HG03060 (cell line): ENCODE results near the gene EXOC3L2.
"Not testable (repeated sequence)": the region's sequence is repeated elsewhere in the genome, so short reads cannot be mapped to it uniquely, and the experiment has no call there.

ENCODE experiments used
- ATAC-seq: cut with Tn5 transposase; IDR thresholded peaks from one replicate; pipeline ENCODE4 v1.9.1; 2021; ENCODE audit warnings: low read depth, moderate number of reproducible peaks; ENCODE audit not compliant: unreplicated experiment

Gene EXOC3L2

DNA sequence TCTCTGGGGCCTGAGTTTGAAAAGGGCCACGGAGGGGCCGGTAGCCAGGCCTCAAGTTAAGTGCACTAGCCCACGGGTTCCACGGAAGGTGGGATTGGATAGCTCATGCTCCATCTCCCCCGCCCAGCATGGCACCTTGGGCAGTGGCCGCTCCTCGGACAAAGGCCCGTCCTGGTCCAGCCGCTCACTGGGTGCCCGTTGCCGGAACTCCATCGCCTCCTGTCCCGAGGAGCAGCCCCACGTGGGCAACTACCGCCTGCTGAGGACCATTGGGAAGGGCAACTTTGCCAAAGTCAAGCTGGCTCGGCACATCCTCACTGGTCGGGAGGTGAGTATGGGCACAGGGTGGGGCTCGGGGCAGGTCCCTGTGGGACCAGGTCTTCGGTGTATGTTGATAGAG, 13.7 kb upstream of the EXOC3L2 start:
- no peak for ATAC-seq

DNA sequence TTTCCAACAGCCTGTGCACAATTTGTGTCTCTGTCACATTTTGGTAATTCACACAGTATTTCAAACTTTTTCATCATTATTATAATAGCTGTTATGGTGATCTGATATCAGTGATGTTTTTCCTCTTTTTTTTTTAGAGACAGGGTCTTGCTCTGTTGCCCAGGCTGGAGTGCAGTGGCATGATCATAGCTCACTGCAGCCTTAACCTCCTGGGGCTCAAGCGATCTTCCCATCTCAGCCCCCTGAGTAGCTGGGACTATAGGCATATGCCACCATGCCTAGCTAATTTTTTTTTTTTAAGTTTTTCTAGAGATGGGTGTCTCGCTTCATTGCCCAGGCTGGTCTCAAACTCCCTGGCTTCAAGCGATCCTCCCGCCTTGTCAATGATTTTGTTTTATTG, 11.6 kb upstream of the EXOC3L2 start:
- ATAC-seq: no peak

- no peak for ATAC-seq
These were observed 10.5 kb upstream of the EXOC3L2 start for GRCh38 chr19:45255611-45256157.

GRCh38 chr19:45254044-45254531, 8.9 kb upstream of the EXOC3L2 start:
- ATAC-seq: no peak

DNA sequence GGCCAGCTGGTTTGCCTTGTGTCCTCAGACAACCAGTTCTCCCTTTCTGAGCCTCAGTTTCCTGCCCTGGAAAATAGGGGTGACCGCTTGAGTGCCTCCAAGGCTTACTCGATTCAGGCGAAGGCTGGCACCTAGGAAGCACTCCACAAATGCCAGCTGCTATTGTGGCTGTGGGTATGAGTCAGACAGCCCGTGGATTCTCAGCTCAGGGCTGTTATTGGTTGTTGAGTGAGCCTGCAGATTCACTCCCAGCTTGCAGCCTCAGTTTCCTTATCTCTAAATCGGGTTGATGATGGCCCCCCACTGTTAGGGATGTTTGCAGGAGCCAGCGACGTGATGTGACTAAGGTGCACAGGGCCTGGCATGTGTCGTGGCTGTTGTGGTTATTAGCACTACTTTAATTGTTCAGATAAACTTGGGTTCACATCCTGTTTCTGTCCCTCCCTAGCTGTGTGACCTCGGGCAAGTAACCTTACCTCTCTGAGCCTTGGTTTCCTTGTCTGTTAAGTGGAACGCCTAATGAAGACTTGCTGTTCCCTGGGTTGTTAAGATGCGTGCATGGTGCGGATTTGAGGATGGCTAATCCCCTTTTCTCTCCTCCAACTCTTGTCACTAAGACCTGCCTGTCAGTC, 8.3 kb upstream of the EXOC3L2 start:
- no peak for ATAC-seq

- ATAC-seq: no peak
These were observed 6.5 kb upstream of the EXOC3L2 start for GRCh38 chr19:45251452-45252354.

DNA sequence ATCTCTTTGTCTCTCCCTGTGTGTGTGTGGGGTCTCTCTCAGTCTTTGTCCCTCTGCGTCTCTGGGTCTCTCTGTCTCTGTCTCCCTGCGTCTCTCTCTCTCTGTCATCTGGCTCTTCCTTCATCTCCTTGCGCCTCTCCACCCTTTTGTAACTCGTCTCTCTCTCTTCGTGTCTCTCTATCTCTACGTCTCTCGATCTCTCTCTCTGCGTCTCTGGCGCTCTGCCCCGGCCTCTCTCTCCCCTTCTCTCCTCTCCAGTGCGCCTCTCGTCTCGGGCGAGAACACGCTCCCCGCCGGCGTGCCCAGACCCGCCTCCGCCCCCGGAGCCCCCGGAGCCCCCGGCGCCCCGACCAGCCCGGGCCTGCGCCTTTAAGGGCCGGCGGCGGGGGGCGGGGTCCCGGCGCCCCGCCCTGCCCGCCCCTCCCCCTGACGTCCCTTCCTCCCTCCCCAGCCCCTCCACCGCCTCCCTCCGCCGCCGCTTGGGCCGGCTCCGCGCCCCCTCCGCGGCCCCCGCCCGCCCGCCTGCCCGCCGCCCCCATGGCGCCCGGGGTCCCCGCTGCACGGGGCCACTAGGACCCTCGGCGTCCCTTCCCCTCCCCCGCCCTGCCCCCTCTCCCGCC, 5.7 kb upstream of the EXOC3L2 start, which contains the start of gene MARK4:
Gene MARK4, plus strand, starts transcription at position 440 of the 620 bp plus-strand sequence. CDS start 318 bp downstream, outside the sequence.
- no peak for ATAC-seq

GRCh38 chr19:45250216-45250831, 5.1 kb upstream of the EXOC3L2 start:
- no peak for ATAC-seq

GRCh38 chr19:45249261-45250033, 4.2 kb upstream of the EXOC3L2 start:
- ATAC-seq: no peak

- no peak for ATAC-seq
These were observed 1.9 kb upstream of the EXOC3L2 start for GRCh38 chr19:45247136-45247535.

DNA sequence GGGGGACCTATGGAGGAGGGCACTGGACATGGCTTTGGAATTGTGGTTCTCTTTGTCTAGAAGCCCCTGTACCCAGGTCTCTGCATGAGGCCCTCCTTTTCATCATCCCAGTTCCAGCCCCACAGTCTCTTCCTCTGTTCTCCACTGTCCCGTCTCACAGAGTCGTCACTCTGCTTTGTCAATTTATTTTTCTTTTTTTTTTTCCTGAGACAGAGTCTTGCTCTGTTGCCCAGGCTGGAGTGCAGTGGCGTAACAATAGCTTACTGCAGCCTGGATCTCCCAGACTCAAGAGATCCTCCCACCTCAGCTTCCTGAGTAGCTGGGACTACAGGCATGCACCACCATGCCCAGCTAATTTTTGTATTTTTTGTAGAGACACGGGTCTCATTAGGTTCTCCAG, 619 bp upstream of the EXOC3L2 start:
- ATAC-seq: no peak

GRCh38 chr19:45244133-45244794, 943 bp downstream of the EXOC3L2 start:
- ATAC-seq: no peak

- no peak for ATAC-seq
These were observed 2.0 kb downstream of the EXOC3L2 start for GRCh38 chr19:45243144-45243732.

DNA sequence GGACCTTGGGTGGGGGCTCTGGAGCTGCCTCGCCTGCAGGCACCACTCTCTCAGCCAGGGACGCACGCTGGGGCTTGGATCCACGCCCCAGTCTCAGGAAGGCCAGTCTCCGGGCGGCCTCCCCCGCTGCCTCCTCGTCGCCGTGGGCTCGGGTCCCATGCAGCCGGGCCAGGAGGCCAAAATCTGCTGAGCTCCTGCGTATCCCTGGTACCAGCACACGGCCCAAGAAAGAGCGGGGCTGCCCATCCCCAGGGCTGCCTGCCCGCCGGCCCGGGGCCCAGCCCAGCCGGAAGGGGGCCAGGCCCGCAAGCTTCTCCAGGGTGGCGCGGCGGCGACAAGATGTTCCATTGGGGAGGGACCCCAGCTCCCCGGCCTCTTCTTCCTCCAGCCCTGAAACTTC, 6.7 kb downstream of the EXOC3L2 start:
- ATAC-seq: no peak

- ATAC-seq: no peak
These were observed 9.7 kb downstream of the EXOC3L2 start for GRCh38 chr19:45235485-45235884.

DNA sequence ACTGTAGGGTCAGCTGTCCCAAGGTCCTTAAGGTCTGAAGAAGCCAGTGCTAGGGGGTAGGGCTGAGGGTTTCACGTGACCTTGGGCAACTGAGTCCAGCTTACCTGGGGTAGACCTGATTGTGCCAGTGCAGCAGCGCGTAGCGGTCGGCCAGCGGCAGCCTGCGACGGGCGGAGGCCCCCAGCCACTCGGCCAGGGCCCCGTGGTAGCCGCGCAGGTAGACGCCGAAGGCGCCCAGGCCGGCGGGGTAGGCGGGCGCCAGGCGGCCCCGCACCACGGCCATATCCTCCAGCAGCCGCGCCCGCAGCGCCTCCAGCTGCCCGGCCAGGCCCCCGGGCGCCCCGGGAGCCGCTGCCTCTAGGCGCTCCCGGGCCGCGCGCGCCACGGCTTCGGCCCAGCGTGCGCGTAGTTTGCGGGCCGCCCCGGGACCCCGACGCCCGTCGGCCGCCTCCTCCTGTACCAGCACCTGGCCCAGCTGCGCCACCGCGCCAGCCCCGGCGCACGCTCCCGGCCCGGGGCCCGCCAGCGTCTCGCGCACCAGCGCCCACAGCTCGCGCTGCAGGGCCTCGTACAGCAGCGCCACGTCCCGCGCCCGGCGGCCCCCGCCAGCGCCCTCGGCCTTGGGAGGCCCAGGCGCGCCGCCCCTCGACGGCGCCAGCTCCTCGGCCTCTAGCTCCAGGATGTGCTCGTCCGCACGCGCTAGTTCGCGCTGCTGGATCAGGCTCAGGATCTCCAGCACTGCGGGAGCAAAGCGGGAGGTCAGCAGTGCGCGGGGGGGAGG, 10.9 kb downstream of the EXOC3L2 start:
- no peak for ATAC-seq

- no peak for ATAC-seq
These were observed 13.3 kb downstream of the EXOC3L2 start for GRCh38 chr19:45231891-45232290.

DNA sequence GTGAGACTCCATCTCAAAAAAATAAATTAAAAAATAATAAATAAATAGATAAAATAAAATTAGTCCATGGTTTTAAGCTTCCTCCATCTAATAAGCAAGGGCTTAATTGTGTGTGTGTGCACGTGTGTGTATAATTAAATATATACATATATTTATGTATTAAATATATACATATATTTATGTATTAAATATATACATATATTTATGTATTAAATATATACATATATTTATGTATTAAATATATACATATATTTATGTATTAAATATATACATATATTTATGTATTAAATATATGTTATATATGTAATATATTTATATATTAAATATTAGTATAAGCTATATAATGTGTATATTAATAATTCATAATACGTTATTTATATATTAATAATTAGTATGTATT, 16.2 kb downstream of the EXOC3L2 start:
- ATAC-seq: not testable (repeated sequence)
